Measurements from ENCODE around the gene NAA16. TPM values are rescaled to one million over a fixed set of nuclear protein-coding genes. Genes with fewer than 3 reads are reported as not detected.

The NAA16 gene
- total and polyA plus RNA-seq, 2 donors (not counting 1 experiment from before 2014, with no cell fraction given), result 14.3 to 33.5 TPM

- Histone ChIP-seq H3K27me3 (replicated peaks in 1 of 4; ENCODE audit: control extremely low read depth in 1 of 4, control insufficient read depth in 3 of 4, insufficient read depth in 4 of 4, low read length in 3 of 4) (peaks cover 0 to 4% (median 0%) of the 10 kb centered on the region in 4 experiments), H3K4me1 (ENCODE audit: control insufficient read depth in 2 of 2, insufficient read depth in 2 of 2, low read length in 2 of 2) (no peaks in the 10 kb centered on the region), H3K36me3 (replicated peaks in 1 of 2; ENCODE audit: control extremely low read depth in 1 of 2, control insufficient read depth in 1 of 2, extremely low read depth in 1 of 2, insufficient read depth in 2 of 2, low read length in 1 of 2) (no peaks in the 10 kb centered on the region), H3K9me3 (ENCODE audit: control extremely low read depth in 1 of 3, control insufficient read depth in 2 of 3, insufficient read depth in 1 of 3, low read length in 2 of 3) (peaks cover 0 to 5% (median 0%) of the 10 kb centered on the region in 3 donors), H3K4me2 (replicated peaks; ENCODE audit: low read depth, low read length, poor library complexity, severe bottlenecking) (no peak overlapping the region), H3K27ac (ENCODE audit: low read length in 2 of 2) (no peak overlapping the region), H3K79me2 (ENCODE audit: control insufficient read depth, insufficient read depth, low read length) (no peaks in the 10 kb centered on the region), H3K9ac (ENCODE audit: low read length) (no peak overlapping the region), H4K20me1 (ENCODE audit: control insufficient read depth, insufficient read depth, low read length, poor library complexity, severe bottlenecking) (no peaks in the 10 kb centered on the region), H2AFZ (ENCODE audit: insufficient read depth, low read depth, low read length, poor library complexity, severe bottlenecking) (no peak overlapping the region), H3K4me3 (ENCODE audit: control extremely low read depth in 1 of 5, extremely low read depth in 1 of 5, insufficient read depth in 1 of 5, low read depth in 2 of 5, low read length in 4 of 5) (no peak overlapping the region)
- no peak for ATAC-seq (ENCODE audit: low read depth)
- TF ChIP-seq EZH2 (IDR thresholded peaks at IDR 0.05; ENCODE audit: borderline replicate concordance, insufficient read depth, low read depth, low read length, poor library complexity, severe bottlenecking) (no peak), CTCF (IDR thresholded peaks at IDR 0.05) (no peak)
- no peaks in the 10 kb centered on the region for H3K4me1 Mint-ChIP-seq
- no peak overlapping the region for H3K27ac Mint-ChIP-seq
- POLR2A ChIA-PET, result no interaction called here
- H3K27me3 Mint-ChIP-seq, result peaks cover 11% of the 10 kb centered on the region
- H3K9me3 Mint-ChIP-seq (ENCODE audit: insufficient read depth), result no peaks in the 10 kb centered on the region
- DNase-seq, result no peak
- intact Hi-C loops (cut with micrococcal nuclease), result no loop called here
- WGBS (ENCODE audit: insufficient coverage), result 83% methylated on average over 4 of the region's 4 CpGs
- CTCF ChIA-PET, result interaction anchor here (1.3 kb wide), 1 partner anchor 270 kb away, joined by 4 read pairs; no protein-coding TSS in a partner anchor
- H3K4me3 Mint-ChIP-seq, result no peak overlapping the region
Measured at GRCh38 chr13:41382431-41382830, 71.4 kb downstream of the NAA16 start.

- no peak for TF ChIP-seq EZH2 (IDR thresholded peaks at IDR 0.05; ENCODE audit: borderline replicate concordance, insufficient read depth, low read depth, low read length, poor library complexity, severe bottlenecking)
- TF ChIP-seq CTCF (IDR thresholded peaks at IDR 0.05), result no peak
Measured at GRCh38 chr13:41383386-41383785, 72.3 kb downstream of the NAA16 start.

More at GRCh38 chr13:41383386-41383785, 72.3 kb downstream of the NAA16 start:
- WGBS (ENCODE audit: insufficient coverage), result no CpG with 5 or more reads among the region's 3 CpGs
- Histone ChIP-seq H3K4me3 (ENCODE audit: control extremely low read depth in 1 of 5, extremely low read depth in 1 of 5, insufficient read depth in 1 of 5, low read depth in 2 of 5, low read length in 4 of 5) (no peak overlapping the region), H2AFZ (ENCODE audit: insufficient read depth, low read depth, low read length, poor library complexity, severe bottlenecking) (no peak overlapping the region), H3K9ac (ENCODE audit: low read length) (no peak overlapping the region), H3K79me2 (ENCODE audit: control insufficient read depth, insufficient read depth, low read length) (no peaks in the 10 kb centered on the region), H4K20me1 (ENCODE audit: control insufficient read depth, insufficient read depth, low read length, poor library complexity, severe bottlenecking) (no peaks in the 10 kb centered on the region), H3K36me3 (replicated peaks in 1 of 2; ENCODE audit: control extremely low read depth in 1 of 2, control insufficient read depth in 1 of 2, extremely low read depth in 1 of 2, insufficient read depth in 2 of 2, low read length in 1 of 2) (no peaks in the 10 kb centered on the region), H3K9me3 (ENCODE audit: control extremely low read depth in 1 of 3, control insufficient read depth in 2 of 3, insufficient read depth in 1 of 3, low read length in 2 of 3) (peaks cover 0 to 5% (median 0%) of the 10 kb centered on the region in 3 donors), H3K27me3 (replicated peaks in 1 of 4; ENCODE audit: control extremely low read depth in 1 of 4, control insufficient read depth in 3 of 4, insufficient read depth in 4 of 4, low read length in 3 of 4) (peaks cover 0 to 4% (median 1%) of the 10 kb centered on the region in 4 experiments), H3K4me2 (replicated peaks; ENCODE audit: low read depth, low read length, poor library complexity, severe bottlenecking) (no peak overlapping the region), H3K4me1 (ENCODE audit: control insufficient read depth in 2 of 2, insufficient read depth in 2 of 2, low read length in 2 of 2) (no peaks in the 10 kb centered on the region), H3K27ac (ENCODE audit: low read length in 2 of 2) (no peak overlapping the region)
- ChIA-PET CTCF (interaction anchor here (1.1 to 2.4 kb wide), 2 partner anchors 269 to 730 kb away, joined by 3 to 10 read pairs; no protein-coding TSS in a partner anchor), POLR2A (no interaction called here)
- intact Hi-C loops (cut with micrococcal nuclease), result no loop called here
- H3K9me3 Mint-ChIP-seq (ENCODE audit: insufficient read depth), result no peaks in the 10 kb centered on the region
- H3K4me1 Mint-ChIP-seq, result no peaks in the 10 kb centered on the region
- H3K27ac Mint-ChIP-seq, result no peak overlapping the region
- H3K4me3 Mint-ChIP-seq, result no peak overlapping the region
- no peak for DNase-seq
- ATAC-seq (ENCODE audit: low read depth), result no peak
- peaks cover 19% of the 10 kb centered on the region for H3K27me3 Mint-ChIP-seq
